Measurements from ENCODE around the gene IL22RA1.

DNA sequence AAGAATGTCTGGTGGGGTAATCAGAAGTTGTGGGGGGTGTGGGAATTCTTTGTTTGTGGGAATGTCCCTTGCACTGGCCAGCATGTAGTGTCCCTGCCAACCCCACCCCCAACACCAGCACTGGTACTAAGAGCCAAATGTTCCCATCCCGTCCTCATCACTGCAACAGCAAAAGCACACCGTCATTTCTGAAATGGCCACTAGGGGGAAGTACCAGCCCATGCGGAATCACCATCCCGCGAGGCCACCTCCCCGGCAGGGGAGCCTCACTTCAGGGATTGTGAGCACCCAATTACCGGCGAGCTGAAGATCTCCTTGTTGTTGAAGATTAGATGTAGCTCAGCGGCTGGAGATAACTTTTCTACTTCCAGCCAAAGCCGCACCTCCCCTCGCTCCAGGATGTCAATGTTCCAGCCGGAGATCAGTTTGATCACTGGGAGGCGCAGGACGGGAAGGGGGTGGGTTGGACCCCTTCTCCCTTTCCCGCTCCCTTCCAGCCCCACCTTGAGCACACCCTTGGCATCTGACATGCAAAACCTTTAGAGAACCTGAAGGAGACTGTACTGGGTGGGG is 72.0 kb downstream of the IL22RA1 start:
- TF ChIP-seq EZH2 (IDR thresholded peaks at IDR 0.05; ENCODE audit: borderline replicate concordance, insufficient read depth, low read length, poor library complexity, severe bottlenecking) (no peak), MXI1 (conservative IDR thresholded peaks at IDR 0.05; ENCODE audit: poor library complexity, severe bottlenecking) (no peak), CTCF (IDR thresholded peaks at IDR 0.05; ENCODE audit: poor library complexity, severe bottlenecking) (peak; percentile 77), SMC3 (conservative IDR thresholded peaks at IDR 0.05; ENCODE audit: poor library complexity) (peak; percentile 65), RAD21 (conservative IDR thresholded peaks at IDR 0.05) (peak; percentile 72), TAF1 (IDR thresholded peaks at IDR 0.05; ENCODE audit: low read depth) (no peak), EP300 (conservative IDR thresholded peaks at IDR 0.05; ENCODE audit: poor library complexity, severe bottlenecking) (no peak)
- TF ChIP-seq, protein P1, sequence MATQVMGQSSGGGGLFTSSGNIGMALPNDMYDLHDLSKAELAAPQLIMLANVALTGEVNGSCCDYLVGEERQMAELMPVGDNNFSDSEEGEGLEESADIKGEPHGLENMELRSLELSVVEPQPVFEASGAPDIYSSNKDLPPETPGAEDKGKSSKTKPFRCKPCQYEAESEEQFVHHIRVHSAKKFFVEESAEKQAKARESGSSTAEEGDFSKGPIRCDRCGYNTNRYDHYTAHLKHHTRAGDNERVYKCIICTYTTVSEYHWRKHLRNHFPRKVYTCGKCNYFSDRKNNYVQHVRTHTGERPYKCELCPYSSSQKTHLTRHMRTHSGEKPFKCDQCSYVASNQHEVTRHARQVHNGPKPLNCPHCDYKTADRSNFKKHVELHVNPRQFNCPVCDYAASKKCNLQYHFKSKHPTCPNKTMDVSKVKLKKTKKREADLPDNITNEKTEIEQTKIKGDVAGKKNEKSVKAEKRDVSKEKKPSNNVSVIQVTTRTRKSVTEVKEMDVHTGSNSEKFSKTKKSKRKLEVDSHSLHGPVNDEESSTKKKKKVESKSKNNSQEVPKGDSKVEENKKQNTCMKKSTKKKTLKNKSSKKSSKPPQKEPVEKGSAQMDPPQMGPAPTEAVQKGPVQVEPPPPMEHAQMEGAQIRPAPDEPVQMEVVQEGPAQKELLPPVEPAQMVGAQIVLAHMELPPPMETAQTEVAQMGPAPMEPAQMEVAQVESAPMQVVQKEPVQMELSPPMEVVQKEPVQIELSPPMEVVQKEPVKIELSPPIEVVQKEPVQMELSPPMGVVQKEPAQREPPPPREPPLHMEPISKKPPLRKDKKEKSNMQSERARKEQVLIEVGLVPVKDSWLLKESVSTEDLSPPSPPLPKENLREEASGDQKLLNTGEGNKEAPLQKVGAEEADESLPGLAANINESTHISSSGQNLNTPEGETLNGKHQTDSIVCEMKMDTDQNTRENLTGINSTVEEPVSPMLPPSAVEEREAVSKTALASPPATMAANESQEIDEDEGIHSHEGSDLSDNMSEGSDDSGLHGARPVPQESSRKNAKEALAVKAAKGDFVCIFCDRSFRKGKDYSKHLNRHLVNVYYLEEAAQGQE (IDR thresholded peaks at IDR 0.05; ENCODE audit: borderline replicate concordance) = no peak
